SK-N-SH (cell line): Measurements from ENCODE around the gene IZUMO1. TPM values are rescaled to one million over a fixed set of nuclear protein-coding genes. Genes with fewer than 3 reads are reported as not detected.

Experiments used
- CTCF ChIA-PET: fragments of 300-600, 350-600 bp; formaldehyde crosslinking; extraction: SDS; loops from one replicate; lab custom pipeline; 2021; lab: Yijun Ruan, JAX
- POLR2A ChIA-PET: fragments of 350-600 bp; sonication (Branson Sonifier 250); formaldehyde crosslinking; extraction: SDS; loops from one replicate; lab custom pipeline; 2020; ENCODE audit warnings: antibody characterized with exemption, inconsistent platforms; lab: Yijun Ruan, JAX
- DNase-seq: peaks from one replicate; pipeline ENCODE4 v3.0.0; 2012
- H2AFZ ChIP-seq: fragments of 200-600 bp; sonication (generic); 2 replicates; pipeline ENCODE4 v1.8.1; 2016; ENCODE audit warnings: antibody characterized with exemption, mild to moderate bottlenecking, low read depth
- H3F3A ChIP-seq: fragments of 200-600 bp; sonication (generic); replicated peaks from 2 replicates; pipeline ENCODE3; 2016; ENCODE audit warnings: antibody characterized with exemption, mild to moderate bottlenecking; ENCODE audit not compliant: insufficient read depth
- H3K27ac ChIP-seq, 2 experiments: fragments of 200-500 bp in 1 of 2; fragments of 200-600 bp in 1 of 2; sonication (Bioruptor generic) in 1 of 2; sonication (generic), shearing (Covaris generic) in 1 of 2; 2 replicates each; pipeline versions ENCODE4 v1.5.1 to v1.6.1; 2014 to 2016; ENCODE audit warnings: low read depth in 2 of 2, inconsistent platforms in 1 of 2, low read length in 1 of 2, mild to moderate bottlenecking in 1 of 2, mixed read lengths in 1 of 2
- H3K27me3 ChIP-seq: fragments of 200-600 bp; sonication (generic), shearing (Covaris generic); 2 replicates; pipeline ENCODE4 v1.6.1; 2016; ENCODE audit warnings: mixed run types; ENCODE audit not compliant: insufficient read depth
- H3K36me3 ChIP-seq, 2 experiments: fragments of 200-500 bp in 1 of 2; fragments of 200-600 bp in 1 of 2; sonication (Bioruptor generic) in 1 of 2; sonication (generic) in 1 of 2; replicated peaks in 1 of 2; 2 replicates each; pipeline versions ENCODE3 to v1.5.1; 2014 to 2016; ENCODE audit warnings: low read length in 1 of 2, mild to moderate bottlenecking in 1 of 2; ENCODE audit not compliant: insufficient read depth in 2 of 2, control insufficient read depth in 1 of 2
- H3K4me1 ChIP-seq, 2 experiments: fragments of 200-500 bp in 1 of 2; fragments of 200-600 bp in 1 of 2; sonication (Bioruptor generic) in 1 of 2; sonication (generic), shearing (Covaris generic) in 1 of 2; 2 replicates each; pipeline versions ENCODE4 v1.5.1 to v1.6.1; 2014 to 2016; ENCODE audit warnings: low read depth in 1 of 2, low read length in 1 of 2, mixed run types in 1 of 2; ENCODE audit not compliant: insufficient read depth in 2 of 2, control insufficient read depth in 1 of 2
- H3K4me2 ChIP-seq: fragments of 200-600 bp; sonication (generic), shearing (Covaris generic); 2 replicates; pipeline ENCODE4 v1.6.1; 2017; ENCODE audit warnings: mixed run types
- H3K4me3 ChIP-seq, 2 experiments: fragments of 200-500 bp in 1 of 2; fragments of 200-600 bp in 1 of 2; sonication (Bioruptor generic) in 1 of 2; sonication (generic), shearing (Covaris generic) in 1 of 2; 2 replicates each; pipeline versions ENCODE4 v1.5.1 to v1.8.1; 2014 to 2016; ENCODE audit warnings: low read depth in 2 of 2, inconsistent platforms in 1 of 2, low read length in 1 of 2, mild to moderate bottlenecking in 1 of 2, mixed read lengths in 1 of 2, moderate library complexity in 1 of 2
- H3K79me2 ChIP-seq: fragments of 200-600 bp; sonication (generic); 2 replicates; pipeline ENCODE4 v1.8.1; 2017; ENCODE audit warnings: mild to moderate bottlenecking; ENCODE audit not compliant: insufficient read depth
- H3K9ac ChIP-seq: fragments of 200-600 bp; sonication (generic); 2 replicates; pipeline ENCODE4 v1.6.1; 2017; ENCODE audit warnings: mixed run types
- H3K9me2 ChIP-seq: fragments of 200-600 bp; sonication (generic); 2 replicates; pipeline ENCODE4 v1.6.1; 2017; ENCODE audit warnings: mixed run types
- H3K9me3 ChIP-seq: fragments of 200-600 bp; sonication (generic); 2 replicates; pipeline ENCODE4 v1.6.1; 2017; ENCODE audit warnings: mixed run types, mild to moderate bottlenecking, moderate library complexity
- H4K20me1 ChIP-seq: fragments of 200-600 bp; sonication (generic); 2 replicates; pipeline ENCODE4 v1.6.1; 2017; ENCODE audit warnings: mild to moderate bottlenecking, mixed run types; ENCODE audit not compliant: insufficient read depth
- CHD2 ChIP-seq: fragments of 150-350 bp; IDR thresholded peaks from 2 replicates; pipeline ENCODE4 v1.6.1; 2018; ENCODE audit warnings: low read length; ENCODE audit not compliant: partially characterized antibody
- ELF1 ChIP-seq: IDR thresholded peaks from 2 replicates; pipeline ENCODE4 v1.4.0; 2012
- EP300 ChIP-seq, 2 experiments: IDR thresholded peaks; 2 replicates each; pipeline versions ENCODE4 v1.4.0 to v1.6.1; 2012; ENCODE audit warnings: borderline replicate concordance in 1 of 2, low read depth in 1 of 2, low read length in 1 of 2
- FOXJ3 ChIP-seq: sonication (generic); formaldehyde crosslinking; IDR thresholded peaks from 2 replicates; pipeline ENCODE4 v1.5.1; 2020; ENCODE audit warnings: mild to moderate bottlenecking, missing genetic modification reagents
- IRF3 ChIP-seq: fragments of 150-350 bp; IDR thresholded peaks from 2 replicates; pipeline ENCODE4 v1.6.1; 2016; ENCODE audit warnings: mild to moderate bottlenecking, low read depth, low read length
- JUND ChIP-seq: IDR thresholded peaks from 2 replicates; pipeline ENCODE4 v1.4.0; 2012
- NFIC ChIP-seq: IDR thresholded peaks from 2 replicates; pipeline ENCODE4 v1.4.0; 2012; ENCODE audit warnings: borderline replicate concordance
- RAD21 ChIP-seq: IDR thresholded peaks from 2 replicates; pipeline ENCODE4 v1.6.1; 2012; ENCODE audit warnings: mild to moderate bottlenecking, low read length
- RCOR1 ChIP-seq: fragments of 150-350 bp; IDR thresholded peaks from 2 replicates; pipeline ENCODE4 v1.6.1; 2017; ENCODE audit warnings: antibody characterized with exemption, low read length
- RFX5 ChIP-seq: IDR thresholded peaks from 2 replicates; pipeline ENCODE4 v1.6.1; 2012; ENCODE audit warnings: mild to moderate bottlenecking, improper control_type of control experiment, low read length
- RXRA ChIP-seq: IDR thresholded peaks from 2 replicates; pipeline ENCODE4 v1.4.0; 2012; ENCODE audit warnings: low read depth, mild to moderate bottlenecking, borderline replicate concordance
- YY1 ChIP-seq: IDR thresholded peaks from 2 replicates; pipeline ENCODE4 v1.4.0; 2012; ENCODE audit warnings: low read depth, mild to moderate bottlenecking
- WGBS: methylation state at CpG from one replicate; pipeline ENCODE4 v1.1.6; 2017; ENCODE audit warnings: low lambda C conversion rate; 5-methylcytosine and 5-hydroxymethylcytosine counted together
- polyA plus RNA-seq, 3 experiments: library from polyadenylated mRNA; depleted of rRNA; stranded (reverse); fragments of >200 nt; gene quantifications; 2 replicates each; pipeline ENCODE4 v1.2.3, GENCODE V29; 2012
- TF ChIP-seq, protein P1 (sequence below): fragments of 150-350 bp; IDR thresholded peaks from 2 replicates; pipeline ENCODE4 v1.6.1; 2017; ENCODE audit warnings: antibody characterized with exemption, low read length, low read depth, borderline replicate concordance
- TF ChIP-seq, protein P2 (sequence below): fragments of 200-600 bp; sonication (generic); IDR thresholded peaks from 2 replicates; pipeline ENCODE4 v1.6.1; 2017; ENCODE audit warnings: antibody characterized with exemption, mild to moderate bottlenecking, moderate library complexity

The IZUMO1 gene
- polyA plus RNA-seq, 1 of the 3 experiments (the other 2 are of a cell fraction): 0.03 TPM

DNA sequence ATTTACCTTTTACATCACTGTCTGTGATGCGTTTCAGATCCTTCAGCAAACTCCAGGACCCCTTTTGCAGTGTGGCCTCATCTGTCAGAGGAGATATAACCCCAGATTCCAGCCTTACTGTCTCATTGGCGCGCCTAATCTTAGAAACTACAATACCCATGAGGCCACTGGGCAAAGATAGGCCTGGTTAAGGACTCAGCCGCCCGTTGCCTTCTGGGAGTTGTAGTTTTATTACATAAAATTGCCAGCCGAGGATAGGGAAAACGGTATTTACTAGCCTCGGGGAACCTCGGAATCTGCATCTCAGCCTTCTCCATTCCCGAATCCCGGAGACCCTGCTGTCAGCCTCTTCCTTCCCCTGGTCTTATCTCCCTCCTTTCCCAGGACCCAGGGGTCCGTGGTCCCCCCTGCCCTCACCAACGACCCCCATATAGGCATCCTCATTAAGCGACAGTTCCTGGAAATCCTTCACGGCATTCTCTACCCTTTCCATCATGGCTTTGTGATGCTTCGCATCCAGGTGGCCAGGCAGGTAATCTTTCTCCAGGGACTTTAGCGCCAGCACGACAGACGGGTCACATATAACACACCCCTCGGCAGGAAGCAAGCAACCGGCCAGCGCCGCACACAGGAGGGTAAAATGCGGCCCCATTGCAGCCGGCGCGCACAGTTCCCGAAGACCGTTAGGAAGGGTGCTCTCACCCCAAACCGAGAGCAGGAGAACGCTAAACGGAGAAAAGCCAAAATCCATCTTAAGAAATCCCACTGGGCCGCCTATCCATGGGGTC is 1.3 kb downstream of the IZUMO1 start:
- no peak for TF ChIP-seq IRF3
- peak; percentile 77 for TF ChIP-seq CHD2
- Histone ChIP-seq H3K36me3 (no peaks in the 10 kb centered on the region), H3K27me3 (no peaks in the 10 kb centered on the region), H3K79me2 (no peaks in the 10 kb centered on the region), H3K9me2 (no peaks in the 10 kb centered on the region), H3K4me2 (no peak overlapping the region), H3F3A (no peaks in the 10 kb centered on the region), H2AFZ (no peak overlapping the region), H3K9me3 (no peaks in the 10 kb centered on the region), H4K20me1 (no peaks in the 10 kb centered on the region), H3K9ac (no peak overlapping the region), H3K27ac (no peak overlapping the region), H3K4me3 (no peak overlapping the region), H3K4me1 (peaks cover 0 to 2% of the 10 kb centered on the region in 2 experiments; a peak in 1 of 4 replicates)
- peak; percentile 78 for DNase-seq
- WGBS: 67% methylated on average over 32 of the region's 33 CpGs
- ChIA-PET CTCF (interaction anchor here (0.7 kb wide), 1 partner anchor 100 kb away, joined by 3 read pairs; the partner anchor contains the start of gene CA11), POLR2A (no interaction called here)

DNA sequence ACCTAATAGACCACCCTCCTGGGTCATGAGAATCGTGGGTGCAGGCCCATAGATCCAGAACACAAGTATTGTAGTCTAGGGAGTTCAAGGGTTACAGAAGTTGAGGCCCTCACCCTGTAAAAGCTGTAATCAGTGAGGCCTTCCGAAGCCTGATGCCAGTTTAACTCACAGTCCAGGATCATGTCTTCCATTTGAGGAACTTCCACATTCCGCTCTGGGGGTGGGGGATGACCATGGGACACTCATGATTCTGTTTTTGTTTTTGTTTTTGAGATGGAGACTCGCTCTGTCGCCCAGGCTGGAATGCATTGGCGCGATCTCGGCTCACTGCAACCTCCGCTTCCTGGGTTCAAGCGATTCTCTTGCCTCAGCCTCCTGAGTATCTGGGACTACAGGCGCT is 4.6 kb downstream of the IZUMO1 start:
- no peak for DNase-seq
- CTCF ChIA-PET: no interaction called here
- TF ChIP-seq, protein P1, sequence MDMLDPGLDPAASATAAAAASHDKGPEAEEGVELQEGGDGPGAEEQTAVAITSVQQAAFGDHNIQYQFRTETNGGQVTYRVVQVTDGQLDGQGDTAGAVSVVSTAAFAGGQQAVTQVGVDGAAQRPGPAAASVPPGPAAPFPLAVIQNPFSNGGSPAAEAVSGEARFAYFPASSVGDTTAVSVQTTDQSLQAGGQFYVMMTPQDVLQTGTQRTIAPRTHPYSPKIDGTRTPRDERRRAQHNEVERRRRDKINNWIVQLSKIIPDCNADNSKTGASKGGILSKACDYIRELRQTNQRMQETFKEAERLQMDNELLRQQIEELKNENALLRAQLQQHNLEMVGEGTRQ: no peak
- TF ChIP-seq IRF3 (no peak), RCOR1 (no peak), RAD21 (no peak), NFIC (no peak), JUND (no peak), ELF1 (no peak), EP300 (IDR thresholded peaks at IDR 0.05; ENCODE audit: borderline replicate concordance in 1 of 2, low read depth in 1 of 2, low read length in 1 of 2) (no peak), RFX5 (no peak), RXRA (no peak), YY1 (no peak), FOXJ3 (no peak)
- TF ChIP-seq, protein P2, sequence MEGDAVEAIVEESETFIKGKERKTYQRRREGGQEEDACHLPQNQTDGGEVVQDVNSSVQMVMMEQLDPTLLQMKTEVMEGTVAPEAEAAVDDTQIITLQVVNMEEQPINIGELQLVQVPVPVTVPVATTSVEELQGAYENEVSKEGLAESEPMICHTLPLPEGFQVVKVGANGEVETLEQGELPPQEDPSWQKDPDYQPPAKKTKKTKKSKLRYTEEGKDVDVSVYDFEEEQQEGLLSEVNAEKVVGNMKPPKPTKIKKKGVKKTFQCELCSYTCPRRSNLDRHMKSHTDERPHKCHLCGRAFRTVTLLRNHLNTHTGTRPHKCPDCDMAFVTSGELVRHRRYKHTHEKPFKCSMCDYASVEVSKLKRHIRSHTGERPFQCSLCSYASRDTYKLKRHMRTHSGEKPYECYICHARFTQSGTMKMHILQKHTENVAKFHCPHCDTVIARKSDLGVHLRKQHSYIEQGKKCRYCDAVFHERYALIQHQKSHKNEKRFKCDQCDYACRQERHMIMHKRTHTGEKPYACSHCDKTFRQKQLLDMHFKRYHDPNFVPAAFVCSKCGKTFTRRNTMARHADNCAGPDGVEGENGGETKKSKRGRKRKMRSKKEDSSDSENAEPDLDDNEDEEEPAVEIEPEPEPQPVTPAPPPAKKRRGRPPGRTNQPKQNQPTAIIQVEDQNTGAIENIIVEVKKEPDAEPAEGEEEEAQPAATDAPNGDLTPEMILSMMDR: no peak
- Histone ChIP-seq H3F3A (peaks cover 7% of the 10 kb centered on the region), H3K9ac (no peak overlapping the region), H3K4me3 (no peak overlapping the region), H4K20me1 (no peaks in the 10 kb centered on the region), H3K27ac (no peak overlapping the region), H3K9me2 (no peaks in the 10 kb centered on the region), H3K27me3 (no peaks in the 10 kb centered on the region), H3K4me1 (peaks cover 0 to 16% of the 10 kb centered on the region in 2 experiments; a peak in 1 of 4 replicates), H3K9me3 (no peaks in the 10 kb centered on the region), H3K36me3 (no peaks in the 10 kb centered on the region), H2AFZ (no peak overlapping the region), H3K79me2 (no peaks in the 10 kb centered on the region), H3K4me2 (no peak overlapping the region)
- POLR2A ChIA-PET: no interaction called here
- 82% methylated on average over 11 of the region's 11 CpGs for WGBS
